Measurements from ENCODE around the gene DRD3.

Gene DRD3

DNA sequence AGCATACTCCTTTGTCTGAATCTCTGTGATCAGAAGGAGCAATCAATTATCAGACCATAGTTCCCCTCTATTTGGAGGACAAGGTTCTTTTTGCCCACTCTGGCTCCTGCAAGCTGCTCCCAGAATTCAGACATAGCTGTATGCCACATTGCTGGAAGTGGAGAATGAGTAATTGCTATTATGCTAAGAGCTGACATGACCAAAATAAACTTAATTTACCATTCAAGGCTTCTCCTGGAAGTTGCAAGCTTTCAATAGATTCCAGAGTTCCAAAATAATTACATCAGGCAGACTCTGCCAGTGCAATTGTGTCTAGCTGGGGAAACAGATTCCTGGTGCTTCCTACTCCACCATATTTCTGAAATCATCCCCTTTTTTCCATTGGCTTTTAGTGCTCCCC is 7.6 kb upstream of the DRD3 start:
- Histone ChIP-seq H3K4me1 (ENCODE audit: control insufficient read depth, insufficient read depth, low read length) (no peaks in the 10 kb centered on the region), H3K4me3 (ENCODE audit: low read length in 2 of 2) (no peak overlapping the region), H3K9ac (ENCODE audit: low read length in 2 of 2) (no peak overlapping the region), H3K9me3 (ENCODE audit: control insufficient read depth in 2 of 2, low read length in 2 of 2) (peaks cover 0 to 3% of the 10 kb centered on the region in 2 donors), H3K27me3 (ENCODE audit: control insufficient read depth in 1 of 2, insufficient read depth in 2 of 2, low read length in 2 of 2) (no peaks in the 10 kb centered on the region), H3K36me3 (ENCODE audit: control insufficient read depth in 2 of 2, insufficient read depth in 2 of 2, low read length in 2 of 2) (no peaks in the 10 kb centered on the region), H3K27ac (ENCODE audit: low read length) (no peak overlapping the region)

DNA sequence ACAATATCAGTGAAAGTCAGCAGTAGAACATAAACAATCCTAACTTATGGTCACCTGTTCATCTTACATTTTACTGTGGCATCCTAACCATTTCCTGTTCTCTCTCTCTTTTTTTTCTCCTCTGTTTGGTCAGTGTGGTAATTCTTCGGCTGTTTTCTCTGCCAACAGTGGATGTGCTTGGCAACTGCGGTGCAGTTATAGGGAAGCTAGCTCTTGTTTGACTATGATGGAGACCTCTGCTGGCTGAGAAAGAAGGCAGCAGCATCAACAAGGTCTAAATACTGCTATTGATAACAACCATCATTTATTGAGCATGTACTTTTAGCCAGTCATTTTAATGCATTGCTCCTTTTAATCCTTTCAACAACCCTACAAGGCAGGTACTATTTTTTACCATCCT is 723 bp upstream of the DRD3 start:
- Histone ChIP-seq H3K4me3 (ENCODE audit: low read length in 2 of 2) (no peak overlapping the region), H3K4me1 (ENCODE audit: control insufficient read depth, insufficient read depth, low read length) (no peaks in the 10 kb centered on the region), H3K9ac (ENCODE audit: low read length in 2 of 2) (no peak overlapping the region), H3K27ac (ENCODE audit: low read length) (no peak overlapping the region), H3K36me3 (ENCODE audit: control insufficient read depth in 2 of 2, insufficient read depth in 2 of 2, low read length in 2 of 2) (no peaks in the 10 kb centered on the region), H3K27me3 (ENCODE audit: control insufficient read depth in 1 of 2, insufficient read depth in 2 of 2, low read length in 2 of 2) (no peaks in the 10 kb centered on the region), H3K9me3 (ENCODE audit: control insufficient read depth in 2 of 2, low read length in 2 of 2) (peaks cover 0 to 3% of the 10 kb centered on the region in 2 donors)

DNA sequence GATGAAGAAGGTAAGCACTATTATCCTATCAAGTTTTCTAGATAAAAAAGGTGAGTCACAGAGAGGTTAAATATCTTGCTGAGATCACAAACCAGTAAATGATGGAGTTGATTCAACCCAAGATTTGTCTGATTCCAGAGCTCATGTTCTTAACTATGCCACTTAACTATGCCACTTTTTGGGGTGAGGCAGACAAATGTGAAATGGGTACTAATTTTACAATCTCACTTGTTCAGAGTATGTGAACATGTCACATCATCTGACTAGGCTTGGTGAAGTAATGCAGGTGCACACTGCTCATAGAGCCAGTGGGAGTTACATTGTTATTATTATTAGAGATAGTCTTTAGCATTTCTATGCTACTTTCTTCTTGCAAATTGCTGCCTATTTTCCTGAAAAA is 2.0 kb downstream of the DRD3 start:
- no peaks in the 10 kb centered on the region for H3K27me3 ChIP-seq (ENCODE audit: control insufficient read depth in 1 of 2, insufficient read depth in 2 of 2, low read length in 2 of 2)
- no peaks in the 10 kb centered on the region for H3K9me3 ChIP-seq (ENCODE audit: control insufficient read depth in 2 of 2, low read length in 2 of 2)
- H3K4me1 ChIP-seq (ENCODE audit: control insufficient read depth, insufficient read depth, low read length), result no peaks in the 10 kb centered on the region
- H3K9ac ChIP-seq (ENCODE audit: low read length in 2 of 2), result no peak overlapping the region
- H3K4me3 ChIP-seq (ENCODE audit: low read length in 2 of 2), result no peak overlapping the region
- no peaks in the 10 kb centered on the region for H3K36me3 ChIP-seq (ENCODE audit: control insufficient read depth in 2 of 2, insufficient read depth in 2 of 2, low read length in 2 of 2)
- no peak overlapping the region for H3K27ac ChIP-seq (ENCODE audit: low read length)

DNA sequence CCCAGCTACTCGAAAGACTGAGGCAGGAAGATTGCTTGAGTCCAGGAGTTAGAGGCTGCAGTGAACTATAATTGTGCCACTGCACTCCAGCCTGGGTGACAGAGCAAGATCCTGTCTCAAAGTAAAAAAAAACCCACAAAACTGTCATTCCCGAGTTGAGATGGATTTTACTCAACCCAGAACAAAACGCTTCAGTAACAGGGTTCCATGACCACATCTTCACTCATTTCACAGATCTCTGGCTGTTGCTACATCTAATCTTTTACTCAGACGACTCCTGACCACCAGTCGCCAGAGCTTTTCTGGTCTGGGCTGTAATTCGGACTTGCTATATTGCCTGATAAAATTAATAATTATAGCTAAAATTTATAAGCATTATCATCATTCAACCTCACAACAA is 2.4 kb downstream of the DRD3 start:
- no peak overlapping the region for H3K9ac ChIP-seq (ENCODE audit: low read length in 2 of 2)
- no peaks in the 10 kb centered on the region for H3K4me1 ChIP-seq (ENCODE audit: control insufficient read depth, insufficient read depth, low read length)
- H3K4me3 ChIP-seq (ENCODE audit: low read length in 2 of 2), result no peak overlapping the region
- H3K27ac ChIP-seq (ENCODE audit: low read length), result no peak overlapping the region
- no peaks in the 10 kb centered on the region for H3K27me3 ChIP-seq (ENCODE audit: control insufficient read depth in 1 of 2, insufficient read depth in 2 of 2, low read length in 2 of 2)
- no peaks in the 10 kb centered on the region for H3K9me3 ChIP-seq (ENCODE audit: control insufficient read depth in 2 of 2, low read length in 2 of 2)
- H3K36me3 ChIP-seq (ENCODE audit: control insufficient read depth in 2 of 2, insufficient read depth in 2 of 2, low read length in 2 of 2), result no peaks in the 10 kb centered on the region

DNA sequence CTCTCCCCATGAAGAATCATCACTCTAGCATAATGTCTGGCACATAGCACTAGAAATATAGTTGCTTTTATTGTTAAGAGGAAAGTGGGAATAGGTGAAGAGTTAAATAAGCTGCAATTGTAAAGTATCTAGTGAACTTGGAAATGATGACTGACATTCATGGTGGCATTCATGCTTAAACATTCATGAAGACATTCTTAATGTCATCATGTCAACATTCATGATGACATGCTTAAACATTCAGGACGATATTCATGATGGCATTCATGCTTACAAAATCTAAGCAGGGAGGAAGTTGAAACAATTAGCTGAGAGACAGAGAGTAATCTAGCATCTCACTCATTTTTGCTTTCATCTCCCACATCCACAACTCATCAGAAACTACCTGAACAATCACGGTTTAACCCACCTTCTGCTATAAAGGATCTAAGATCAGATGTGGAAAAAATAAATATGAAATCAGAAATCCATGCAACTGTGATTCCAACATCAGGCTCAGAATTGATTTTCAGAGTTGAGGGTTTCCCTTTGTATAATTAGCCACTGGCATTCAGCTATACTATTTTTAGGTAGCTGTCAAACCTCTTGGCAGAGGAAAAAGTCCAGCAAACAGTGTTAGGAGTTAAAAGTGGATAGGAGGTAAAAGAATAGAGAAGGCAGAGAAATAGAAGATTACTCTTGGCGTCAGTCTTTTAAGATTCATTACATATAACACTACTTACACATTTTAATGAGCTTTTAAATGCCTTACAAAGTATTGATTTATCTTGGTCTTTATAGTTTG is 3.5 kb downstream of the DRD3 start:
- Histone ChIP-seq H3K4me3 (ENCODE audit: low read length in 2 of 2) (no peak overlapping the region), H3K9ac (ENCODE audit: low read length in 2 of 2) (no peak overlapping the region), H3K27me3 (ENCODE audit: control insufficient read depth in 1 of 2, insufficient read depth in 2 of 2, low read length in 2 of 2) (no peaks in the 10 kb centered on the region), H3K27ac (ENCODE audit: low read length) (no peak overlapping the region), H3K4me1 (ENCODE audit: control insufficient read depth, insufficient read depth, low read length) (no peaks in the 10 kb centered on the region), H3K9me3 (ENCODE audit: control insufficient read depth in 2 of 2, low read length in 2 of 2) (no peaks in the 10 kb centered on the region), H3K36me3 (ENCODE audit: control insufficient read depth in 2 of 2, insufficient read depth in 2 of 2, low read length in 2 of 2) (no peaks in the 10 kb centered on the region)

DNA sequence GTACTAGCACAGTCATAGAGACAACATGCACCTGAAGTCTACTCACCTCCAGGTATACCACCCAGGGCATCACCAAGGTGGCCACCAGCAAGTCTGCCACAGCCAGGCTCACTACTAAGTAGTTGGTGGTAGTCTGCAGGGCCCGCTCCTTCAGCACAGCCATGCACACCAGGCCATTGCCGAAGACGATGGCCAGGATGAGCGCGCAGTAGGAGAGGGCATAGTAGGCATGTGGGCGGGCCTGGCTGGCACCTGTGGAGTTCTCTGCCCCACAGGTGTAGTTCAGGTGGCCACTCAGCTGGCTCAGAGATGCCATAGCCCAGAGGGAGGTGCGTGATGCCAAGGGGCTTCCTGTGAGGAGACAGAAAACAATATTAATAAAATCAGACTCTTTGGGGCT is 7.2 kb downstream of the DRD3 start:
- H3K4me1 ChIP-seq (ENCODE audit: control insufficient read depth, insufficient read depth, low read length), result no peaks in the 10 kb centered on the region
- H3K27me3 ChIP-seq (ENCODE audit: control insufficient read depth in 1 of 2, insufficient read depth in 2 of 2, low read length in 2 of 2), result no peaks in the 10 kb centered on the region
- no peak overlapping the region for H3K4me3 ChIP-seq (ENCODE audit: low read length in 2 of 2)
- H3K36me3 ChIP-seq (ENCODE audit: control insufficient read depth in 2 of 2, insufficient read depth in 2 of 2, low read length in 2 of 2), result no peaks in the 10 kb centered on the region
- H3K9ac ChIP-seq (ENCODE audit: low read length in 2 of 2), result no peak overlapping the region
- no peak overlapping the region for H3K27ac ChIP-seq (ENCODE audit: low read length)
- H3K9me3 ChIP-seq (ENCODE audit: control insufficient read depth in 2 of 2, low read length in 2 of 2), result no peaks in the 10 kb centered on the region

DNA sequence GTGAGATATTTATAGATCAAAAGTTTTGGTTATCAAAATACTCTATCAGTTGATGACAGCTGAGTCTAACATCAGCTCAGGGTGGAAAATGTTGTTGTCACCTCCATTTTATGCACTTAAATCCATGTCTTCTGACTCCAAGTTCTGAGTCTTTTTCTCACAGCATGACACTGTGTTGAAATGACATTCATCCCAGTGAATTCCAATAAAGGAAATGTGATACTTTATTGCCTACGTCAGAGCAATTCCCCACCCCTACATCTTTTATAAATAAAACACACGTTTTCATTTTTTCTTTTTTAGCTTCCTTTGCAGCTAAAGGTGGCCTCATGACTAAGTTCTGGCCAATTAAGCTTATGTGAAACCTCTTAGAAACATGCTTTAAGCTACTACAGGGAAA is 10.7 kb downstream of the DRD3 start:
- Histone ChIP-seq H3K4me1 (ENCODE audit: control insufficient read depth, insufficient read depth, low read length) (no peaks in the 10 kb centered on the region), H3K36me3 (ENCODE audit: control insufficient read depth in 2 of 2, insufficient read depth in 2 of 2, low read length in 2 of 2) (no peaks in the 10 kb centered on the region), H3K27me3 (ENCODE audit: control insufficient read depth in 1 of 2, insufficient read depth in 2 of 2, low read length in 2 of 2) (no peaks in the 10 kb centered on the region), H3K9ac (ENCODE audit: low read length in 2 of 2) (no peak overlapping the region), H3K9me3 (ENCODE audit: control insufficient read depth in 2 of 2, low read length in 2 of 2) (no peaks in the 10 kb centered on the region), H3K27ac (ENCODE audit: low read length) (no peak overlapping the region), H3K4me3 (ENCODE audit: low read length in 2 of 2) (no peak overlapping the region)

DNA sequence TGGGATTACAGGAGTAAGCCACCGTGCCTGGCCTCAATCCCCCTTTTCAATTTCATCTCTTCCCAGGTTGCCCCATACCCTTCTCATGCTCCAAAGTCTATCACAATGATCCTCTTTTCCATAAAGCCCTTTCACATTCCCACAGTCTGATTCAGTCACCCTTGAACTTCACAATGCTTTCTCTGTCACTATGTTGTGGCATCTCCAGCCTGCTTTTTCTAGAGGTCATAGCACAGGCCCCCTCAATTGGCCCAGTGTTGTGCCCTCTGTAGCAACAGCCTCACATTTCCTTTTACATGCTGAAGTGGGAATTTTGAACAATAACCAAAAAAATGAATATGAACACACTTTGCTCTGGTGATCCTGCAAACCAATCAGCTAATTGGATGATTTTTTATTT is 21.5 kb downstream of the DRD3 start:
- Histone ChIP-seq H3K9ac (ENCODE audit: low read length in 2 of 2) (no peak overlapping the region), H3K4me1 (ENCODE audit: control insufficient read depth, insufficient read depth, low read length) (peaks cover 4% of the 10 kb centered on the region), H3K36me3 (ENCODE audit: control insufficient read depth in 2 of 2, insufficient read depth in 2 of 2, low read length in 2 of 2) (no peaks in the 10 kb centered on the region), H3K4me3 (ENCODE audit: low read length in 2 of 2) (no peak overlapping the region), H3K27me3 (ENCODE audit: control insufficient read depth in 1 of 2, insufficient read depth in 2 of 2, low read length in 2 of 2) (no peaks in the 10 kb centered on the region), H3K9me3 (ENCODE audit: control insufficient read depth in 2 of 2, low read length in 2 of 2) (no peaks in the 10 kb centered on the region), H3K27ac (ENCODE audit: low read length) (no peak overlapping the region)

DNA sequence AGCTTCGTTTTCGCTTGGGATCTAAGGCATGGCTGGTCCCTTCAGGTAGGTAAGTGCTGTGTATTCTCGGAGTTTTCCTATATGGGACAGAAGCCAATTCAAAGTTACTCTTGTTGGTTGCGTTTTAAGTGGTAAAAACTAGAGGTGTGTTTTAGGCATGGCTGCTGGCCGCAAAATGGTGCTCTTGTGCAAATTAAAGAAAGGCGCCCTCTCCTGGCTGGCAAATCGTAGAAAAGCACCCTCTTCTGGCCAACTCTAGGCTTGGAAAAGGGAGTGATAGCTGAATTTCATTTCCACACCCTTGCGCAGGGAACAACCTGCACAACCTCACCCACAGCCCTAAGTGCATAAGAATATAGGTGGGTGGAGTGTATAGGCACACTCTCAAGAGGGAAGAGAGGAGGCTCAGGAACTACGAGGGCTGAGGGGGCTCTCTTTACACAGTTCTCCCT is 23.5 kb downstream of the DRD3 start:
- Histone ChIP-seq H3K27me3 (ENCODE audit: control insufficient read depth in 1 of 2, insufficient read depth in 2 of 2, low read length in 2 of 2) (no peaks in the 10 kb centered on the region), H3K9me3 (ENCODE audit: control insufficient read depth in 2 of 2, low read length in 2 of 2) (no peaks in the 10 kb centered on the region), H3K4me1 (ENCODE audit: control insufficient read depth, insufficient read depth, low read length) (peaks cover 4% of the 10 kb centered on the region), H3K9ac (ENCODE audit: low read length in 2 of 2) (no peak overlapping the region), H3K36me3 (ENCODE audit: control insufficient read depth in 2 of 2, insufficient read depth in 2 of 2, low read length in 2 of 2) (no peaks in the 10 kb centered on the region), H3K4me3 (ENCODE audit: low read length in 2 of 2) (no peak overlapping the region), H3K27ac (ENCODE audit: low read length) (no peak overlapping the region)

DNA sequence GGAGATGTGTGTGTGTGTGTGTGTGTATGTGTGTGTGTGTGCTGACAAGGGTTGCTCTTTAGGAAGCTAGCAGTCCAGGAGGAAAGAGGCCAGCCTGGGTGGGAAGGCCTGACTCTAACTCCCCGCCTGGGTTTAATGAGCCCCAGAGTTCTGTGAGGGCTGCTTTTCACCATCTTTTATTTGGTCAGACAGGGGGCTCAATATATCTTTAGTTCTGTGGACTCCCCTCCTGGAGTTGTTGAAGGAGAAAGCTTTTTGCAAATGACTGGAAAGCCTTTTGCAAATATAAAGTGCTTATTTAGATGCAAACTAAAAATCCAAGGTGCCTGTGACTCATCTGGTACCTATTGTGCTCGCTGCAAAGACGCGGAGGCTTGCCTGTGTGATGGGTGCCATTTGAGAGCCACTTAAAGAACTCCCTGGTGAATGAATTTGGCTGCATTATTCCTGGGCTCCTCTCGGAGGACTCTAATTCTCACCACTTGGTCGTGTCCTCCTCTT is 24.5 kb downstream of the DRD3 start:
- H3K9me3 ChIP-seq (ENCODE audit: control insufficient read depth in 2 of 2, low read length in 2 of 2), result no peaks in the 10 kb centered on the region
- H3K27ac ChIP-seq (ENCODE audit: low read length), result no peak overlapping the region
- no peaks in the 10 kb centered on the region for H3K27me3 ChIP-seq (ENCODE audit: control insufficient read depth in 1 of 2, insufficient read depth in 2 of 2, low read length in 2 of 2)
- no peak overlapping the region for H3K4me3 ChIP-seq (ENCODE audit: low read length in 2 of 2)
- H3K36me3 ChIP-seq (ENCODE audit: control insufficient read depth in 2 of 2, insufficient read depth in 2 of 2, low read length in 2 of 2), result no peaks in the 10 kb centered on the region
- H3K4me1 ChIP-seq (ENCODE audit: control insufficient read depth, insufficient read depth, low read length), result peaks cover 4% of the 10 kb centered on the region
- H3K9ac ChIP-seq (ENCODE audit: low read length in 2 of 2), result no peak overlapping the region

DNA sequence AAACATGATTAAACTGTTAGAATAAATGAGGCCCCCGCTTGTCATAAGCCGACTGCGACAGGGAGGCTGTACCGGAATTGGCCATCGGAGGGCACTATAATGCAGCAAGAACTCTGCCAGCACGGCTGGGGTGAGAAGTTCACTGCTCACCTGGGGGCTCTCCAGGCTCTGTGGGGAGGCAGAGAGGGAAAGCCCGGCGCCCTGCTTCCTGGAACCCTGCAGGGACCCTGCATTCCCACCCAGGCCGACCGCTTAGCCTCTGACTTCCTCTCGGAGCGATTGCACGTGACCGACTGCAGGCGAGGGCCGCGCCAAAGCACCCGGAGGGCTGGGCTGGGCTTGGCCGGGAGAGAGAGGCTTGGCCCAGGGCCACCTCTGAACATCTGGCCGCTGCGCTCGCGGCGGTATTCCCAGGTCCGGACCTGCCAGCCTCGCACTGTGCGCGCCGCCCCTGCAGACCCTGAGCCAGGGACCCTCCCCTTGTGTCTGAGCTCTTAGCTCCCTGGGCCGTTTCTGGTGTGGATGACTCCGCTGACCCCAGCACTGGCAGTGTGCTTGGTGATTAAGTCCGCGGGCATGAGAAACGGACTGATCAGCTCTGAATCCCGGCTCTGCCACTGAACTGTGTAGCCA is 26.2 kb downstream of the DRD3 start:
- H3K4me3 ChIP-seq (ENCODE audit: low read length in 2 of 2), result peak overlapping the region; percentile 66 to 77
- peaks cover 4% of the 10 kb centered on the region for H3K4me1 ChIP-seq (ENCODE audit: control insufficient read depth, insufficient read depth, low read length)
- H3K9ac ChIP-seq (ENCODE audit: low read length in 2 of 2), result peak overlapping the region in 1 of 2 donors; percentile 12
- no peaks in the 10 kb centered on the region for H3K9me3 ChIP-seq (ENCODE audit: control insufficient read depth in 2 of 2, low read length in 2 of 2)
- H3K36me3 ChIP-seq (ENCODE audit: control insufficient read depth in 2 of 2, insufficient read depth in 2 of 2, low read length in 2 of 2), result no peaks in the 10 kb centered on the region
- H3K27ac ChIP-seq (ENCODE audit: low read length), result no peak overlapping the region
- H3K27me3 ChIP-seq (ENCODE audit: control insufficient read depth in 1 of 2, insufficient read depth in 2 of 2, low read length in 2 of 2), result no peaks in the 10 kb centered on the region
